Measurements from ENCODE around the gene PXDN.
A peak's percentile ranks its signal among the peaks of the same experiment; 100 is the strongest.
"Not testable (repeated sequence)": the region's sequence is repeated elsewhere in the genome, so short reads cannot be mapped to it uniquely, and the experiment has no call there.

Gene PXDN

DNA sequence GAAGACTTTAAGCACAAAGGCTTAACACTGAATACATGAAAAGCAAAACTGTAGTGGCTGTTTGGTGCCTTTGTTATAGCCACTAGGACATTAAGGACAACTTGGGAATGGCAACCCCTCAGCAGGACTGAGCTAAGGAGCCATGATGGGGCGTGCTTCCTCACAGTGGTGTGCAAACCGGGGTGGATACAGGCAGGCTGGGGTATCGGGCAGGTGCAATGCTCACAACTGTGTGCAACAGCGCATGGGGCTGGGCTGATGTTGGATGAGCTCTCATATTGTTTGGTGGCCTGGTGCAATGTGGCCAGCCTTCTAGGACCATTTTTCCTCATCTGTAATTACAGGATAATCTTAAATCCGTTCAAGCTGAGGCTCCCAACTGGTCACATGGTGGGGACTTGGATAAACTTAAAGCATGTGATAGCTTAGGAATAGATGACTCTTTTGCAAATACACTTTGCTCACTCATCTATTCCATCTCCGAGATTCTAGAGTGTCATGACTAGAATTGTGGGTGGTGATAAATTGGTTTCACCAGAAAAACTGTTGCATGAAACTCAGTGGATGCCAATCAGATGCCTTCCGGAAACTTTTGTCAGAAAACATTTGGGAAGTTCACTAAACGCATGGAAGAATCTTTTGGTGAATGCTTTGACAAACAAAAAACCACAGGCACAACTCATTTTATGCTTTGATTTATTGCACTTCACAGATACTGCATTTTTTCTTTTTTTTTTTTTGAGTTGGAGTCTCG is 116.5 kb downstream of the PXDN start:
- no peak for TF ChIP-seq CTCF (IDR thresholded peaks at IDR 0.05; ENCODE audit: low read depth, low read length)

GRCh38 chr2:1626271-1626681 is 118.0 kb downstream of the PXDN start:
- no peak overlapping the region for H3K4me3 ChIP-seq (ENCODE audit: low read depth, low read length)
- in situ Hi-C loops (cut with HindIII; ENCODE audit: low sequenced_read_pairs): no loop called here
- no peak for TF ChIP-seq CTCF (IDR thresholded peaks at IDR 0.05; ENCODE audit: low read depth, low read length)
- DNase-seq (ENCODE audit: low read depth, low spot score): no peak

More for the DNA sequence above, 116.5 kb downstream of the PXDN start:
- in situ Hi-C loops (cut with HindIII; ENCODE audit: low sequenced_read_pairs): no loop called here
- no peak overlapping the region for H3K4me3 ChIP-seq (ENCODE audit: low read depth, low read length)
- no peak for DNase-seq (ENCODE audit: low read depth, low spot score)

DNA sequence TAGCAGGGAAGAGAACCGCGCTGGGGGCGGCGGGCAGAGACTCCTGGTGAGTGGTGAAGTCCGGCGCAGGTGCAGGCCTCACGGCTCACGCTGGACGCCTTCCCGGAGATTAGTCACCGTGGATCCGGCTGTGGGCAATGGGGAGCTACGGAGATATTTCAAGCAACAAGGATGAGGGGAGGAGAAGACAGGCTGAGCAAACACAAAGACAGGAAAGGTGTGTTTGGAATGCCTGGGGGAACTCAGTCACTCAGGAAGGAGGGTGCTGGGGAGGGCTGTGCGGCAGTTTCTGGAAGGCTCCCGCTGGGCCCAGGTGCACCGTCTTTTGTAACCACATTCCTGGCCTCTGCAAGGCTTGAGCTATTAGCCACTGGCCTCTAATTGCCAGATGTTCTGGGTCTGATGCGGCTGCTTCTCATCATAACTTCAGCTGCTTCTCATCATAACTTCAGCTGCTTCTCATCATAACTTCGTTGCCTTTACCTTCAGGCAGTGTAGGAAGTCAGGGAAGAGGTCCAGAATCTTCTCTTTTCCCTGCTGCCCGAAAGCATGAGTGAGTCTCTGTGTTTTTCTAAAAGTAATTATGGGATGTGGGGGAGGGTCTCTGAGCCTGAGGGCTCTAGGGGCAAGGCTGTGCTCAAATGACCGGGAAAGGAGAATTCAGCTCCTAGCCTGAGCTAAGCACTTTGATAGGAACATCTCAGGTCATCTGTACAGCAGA is 118.9 kb downstream of the PXDN start:
- in situ Hi-C loops (cut with HindIII; ENCODE audit: low sequenced_read_pairs): no loop called here
- no peak for TF ChIP-seq CTCF (IDR thresholded peaks at IDR 0.05; ENCODE audit: low read depth, low read length)
- no peak overlapping the region for H3K4me3 ChIP-seq (ENCODE audit: low read depth, low read length)
- peak; percentile 91 for DNase-seq (ENCODE audit: low read depth, low spot score)

GRCh38 chr2:1623906-1624445 is 120.3 kb downstream of the PXDN start:
- no peak for TF ChIP-seq CTCF (IDR thresholded peaks at IDR 0.05; ENCODE audit: low read depth, low read length)
- H3K4me3 ChIP-seq (ENCODE audit: low read depth, low read length): no peak overlapping the region
- DNase-seq (ENCODE audit: low read depth, low spot score): no peak
- in situ Hi-C loops (cut with HindIII; ENCODE audit: low sequenced_read_pairs): no loop called here

DNA sequence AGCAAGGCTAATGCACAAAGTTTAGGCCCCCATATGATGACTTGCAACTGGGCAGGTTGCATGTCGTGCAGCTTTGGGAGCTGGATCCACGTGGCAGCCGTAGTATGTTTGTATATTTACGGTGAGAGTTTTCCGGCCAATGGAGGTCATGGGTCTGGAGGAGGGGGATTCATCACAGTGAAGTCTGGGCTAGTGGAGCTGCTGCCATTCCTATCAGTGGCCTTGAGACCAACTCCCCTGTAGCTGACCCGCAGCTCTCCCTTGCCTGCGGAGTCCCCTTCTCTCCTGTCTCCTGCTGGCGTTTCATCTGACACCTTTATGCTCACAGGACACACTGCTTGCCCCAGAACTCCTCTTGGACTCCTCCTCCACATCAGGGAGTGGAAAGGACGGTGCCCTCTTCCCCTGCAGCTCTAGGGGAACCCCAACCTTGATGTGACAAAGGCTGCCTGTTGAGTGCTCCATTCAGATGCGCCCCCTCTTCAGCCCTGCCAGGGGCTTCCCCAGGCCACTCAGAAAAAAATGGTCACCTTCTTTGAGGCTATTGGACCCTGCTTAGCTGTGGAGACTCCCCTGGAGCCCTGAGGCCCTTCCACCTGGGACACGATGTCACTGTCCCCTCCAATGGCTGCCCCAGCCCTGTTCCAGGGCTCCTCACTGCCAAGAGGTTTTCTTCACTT is 121.7 kb downstream of the PXDN start:
- in situ Hi-C loops (cut with HindIII; ENCODE audit: low sequenced_read_pairs): no loop called here
- no peak for TF ChIP-seq CTCF (IDR thresholded peaks at IDR 0.05; ENCODE audit: low read depth, low read length)
- DNase-seq (ENCODE audit: low read depth, low spot score): no peak
- H3K4me3 ChIP-seq (ENCODE audit: low read depth, low read length): no peak overlapping the region

DNA sequence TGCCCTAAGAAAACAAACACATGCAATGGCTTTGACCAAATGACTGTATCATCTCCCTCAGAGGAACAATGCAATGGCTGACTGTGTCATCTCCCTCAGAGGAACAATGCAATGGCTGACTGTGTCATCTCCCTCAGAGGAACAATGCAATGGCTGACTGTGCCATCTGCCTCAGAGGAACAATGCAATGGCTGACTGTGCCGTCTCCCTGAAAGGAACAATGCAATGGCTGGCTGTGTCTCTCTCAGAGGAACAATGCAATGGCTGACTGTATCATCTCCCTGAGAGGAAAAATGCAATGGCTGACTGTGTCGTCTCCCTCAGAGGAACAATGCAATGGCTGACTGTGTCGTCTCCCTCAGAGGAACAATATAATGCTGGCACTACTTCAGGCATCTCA is 122.3 kb downstream of the PXDN start:
- in situ Hi-C loops (cut with HindIII; ENCODE audit: low sequenced_read_pairs); H3K4me3 ChIP-seq (ENCODE audit: low read depth, low read length); DNase-seq (ENCODE audit: low read depth, low spot score): not testable (repeated sequence)
